MM.1S (cell line): ENCODE data around the gene FAM114A2.

ENCODE experiments used
- DNase-seq: peaks from one replicate; pipeline ENCODE4 v3.0.0-alpha.2; 2015
- H2AFZ ChIP-seq: fragments of 300-600 bp; sonication (generic); 2 replicates; pipeline ENCODE4 v1.6.0; 2016; ENCODE audit warnings: antibody characterized with exemption, low read length
- H3F3A ChIP-seq: fragments of 300-600 bp; sonication (generic); 2 replicates; pipeline ENCODE4 v1.6.1; 2016; ENCODE audit warnings: mild to moderate bottlenecking, antibody characterized with exemption, low read length, moderate library complexity, mixed read lengths; ENCODE audit not compliant: insufficient read depth
- H3K27ac ChIP-seq: fragments of 300-600 bp; sonication (generic); 2 replicates; pipeline ENCODE4 v1.5.1; 2016; ENCODE audit warnings: mild to moderate bottlenecking, low read length
- H3K27me3 ChIP-seq: fragments of 300-600 bp; sonication (generic); replicated peaks from 2 replicates; pipeline ENCODE4 v1.6.0; 2016; ENCODE audit warnings: low read length; ENCODE audit not compliant: insufficient read depth
- H3K36me3 ChIP-seq: fragments of 300-600 bp; sonication (generic); replicated peaks from 2 replicates; pipeline ENCODE4 v1.6.1; 2016; ENCODE audit warnings: mild to moderate bottlenecking, low read length, mixed read lengths; ENCODE audit not compliant: insufficient read depth
- H3K4me1 ChIP-seq: fragments of 300-600 bp; sonication (generic); 2 replicates; pipeline ENCODE4 v1.6.1; 2016; ENCODE audit warnings: low read length, mixed read lengths
- H3K4me2 ChIP-seq: fragments of 300-600 bp; sonication (generic); 2 replicates; pipeline ENCODE4 v1.6.0; 2016; ENCODE audit warnings: low read depth, low read length
- H3K4me3 ChIP-seq: fragments of 300-600 bp; sonication (generic); 2 replicates; pipeline ENCODE4 v1.5.1; 2016; ENCODE audit warnings: low read length, mixed read lengths
- H3K79me2 ChIP-seq: fragments of 300-600 bp; sonication (generic); 2 replicates; pipeline ENCODE4 v1.6.1; 2016; ENCODE audit warnings: mixed run types, low read length, mixed read lengths
- H3K9ac ChIP-seq: fragments of 300-600 bp; sonication (generic); 2 replicates; pipeline ENCODE4 v1.6.1; 2016; ENCODE audit warnings: low read length, mixed read lengths
- H3K9me2 ChIP-seq: fragments of 300-600 bp; sonication (generic); replicated peaks from 2 replicates; pipeline ENCODE4 v1.6.1; 2016; ENCODE audit warnings: mild to moderate bottlenecking, low read length, mixed read lengths; ENCODE audit not compliant: insufficient read depth
- H3K9me3 ChIP-seq: fragments of 300-600 bp; sonication (generic); replicated peaks from 2 replicates; pipeline ENCODE4 v1.6.1; 2016; ENCODE audit warnings: mild to moderate bottlenecking, low read length, mixed read lengths; ENCODE audit not compliant: insufficient read depth
- H4K20me1 ChIP-seq: fragments of 300-600 bp; sonication (generic); 2 replicates; pipeline ENCODE4 v1.6.1; 2016; ENCODE audit warnings: mild to moderate bottlenecking, low read length, moderate library complexity, mixed read lengths; ENCODE audit not compliant: insufficient read depth
- CTCF ChIP-seq: fragments of 300-600 bp; sonication (generic); IDR thresholded peaks from 2 replicates; pipeline ENCODE4 v1.5.1; 2016; ENCODE audit warnings: antibody characterized with exemption, low read length, mixed read lengths
- EZH2 ChIP-seq: fragments of 300-600 bp; sonication (generic); optimal IDR thresholded peaks from 2 replicates; pipeline ENCODE3; 2017; ENCODE audit warnings: low read depth, mild to moderate bottlenecking, antibody characterized with exemption, low read length, mixed read lengths
- EZH2phosphoT487 ChIP-seq: fragments of 300-600 bp; sonication (generic); IDR thresholded peaks from 2 replicates; pipeline ENCODE4 v1.6.1; 2018; ENCODE audit warnings: antibody characterized with exemption, low read length

The FAM114A2 gene

GRCh38 chr5:153953411-153953810 lies 85.3 kb downstream of the FAM114A2 start:
- no peak overlapping the region for H2AFZ ChIP-seq
- H3K4me2 ChIP-seq: no peak overlapping the region
- H3K27me3 ChIP-seq: no peaks in the 10 kb centered on the region
- TF ChIP-seq EZH2 (no peak), EZH2phosphoT487 (no peak), CTCF (no peak)
- H3K9me3 ChIP-seq: no peaks in the 10 kb centered on the region
- no peaks in the 10 kb centered on the region for H3K36me3 ChIP-seq
- H3K79me2 ChIP-seq: no peaks in the 10 kb centered on the region
- no peaks in the 10 kb centered on the region for H3K9me2 ChIP-seq
- H3K4me1 ChIP-seq: peaks cover 16% of the 10 kb centered on the region
- no peaks in the 10 kb centered on the region for H3F3A ChIP-seq
- H3K4me3 ChIP-seq: no peak overlapping the region
- no peak overlapping the region for H3K9ac ChIP-seq
- H4K20me1 ChIP-seq: no peaks in the 10 kb centered on the region
- H3K27ac ChIP-seq: no peak overlapping the region
- DNase-seq: no peak

- no peak overlapping the region for H3K9ac ChIP-seq
- H4K20me1 ChIP-seq: no peaks in the 10 kb centered on the region
- no peaks in the 10 kb centered on the region for H3K36me3 ChIP-seq
- H3K9me3 ChIP-seq: no peaks in the 10 kb centered on the region
- TF ChIP-seq EZH2phosphoT487: no peak
- no peak for TF ChIP-seq CTCF
- TF ChIP-seq EZH2: no peak
- no peaks in the 10 kb centered on the region for H3F3A ChIP-seq
- no peak overlapping the region for H2AFZ ChIP-seq
- peaks cover 16% of the 10 kb centered on the region for H3K4me1 ChIP-seq
- no peak overlapping the region for H3K4me2 ChIP-seq
- H3K9me2 ChIP-seq: no peaks in the 10 kb centered on the region
- H3K4me3 ChIP-seq: no peak overlapping the region
- no peaks in the 10 kb centered on the region for H3K27me3 ChIP-seq
- DNase-seq: no peak
- H3K79me2 ChIP-seq: no peaks in the 10 kb centered on the region
- no peak overlapping the region for H3K27ac ChIP-seq
These were observed 85.8 kb downstream of the FAM114A2 start for GRCh38 chr5:153952893-153953292.

GRCh38 chr5:153952057-153952456 lies 86.7 kb downstream of the FAM114A2 start:
- no peaks in the 10 kb centered on the region for H3F3A ChIP-seq
- no peak overlapping the region for H2AFZ ChIP-seq
- no peaks in the 10 kb centered on the region for H3K27me3 ChIP-seq
- H3K9me2 ChIP-seq: no peaks in the 10 kb centered on the region
- peaks cover 16% of the 10 kb centered on the region for H3K4me1 ChIP-seq
- no peak overlapping the region for H3K27ac ChIP-seq
- H3K9me3 ChIP-seq: no peaks in the 10 kb centered on the region
- peak overlapping the region; percentile 14 for H3K4me2 ChIP-seq
- H4K20me1 ChIP-seq: no peaks in the 10 kb centered on the region
- H3K36me3 ChIP-seq: no peaks in the 10 kb centered on the region
- no peak overlapping the region for H3K9ac ChIP-seq
- no peak overlapping the region for H3K4me3 ChIP-seq
- H3K79me2 ChIP-seq: no peaks in the 10 kb centered on the region
- peak; percentile 12 for DNase-seq
- TF ChIP-seq EZH2phosphoT487 (no peak), EZH2 (no peak), CTCF (no peak)
